ENCODE results near the gene SLC7A8.

Gene SLC7A8

DNA sequence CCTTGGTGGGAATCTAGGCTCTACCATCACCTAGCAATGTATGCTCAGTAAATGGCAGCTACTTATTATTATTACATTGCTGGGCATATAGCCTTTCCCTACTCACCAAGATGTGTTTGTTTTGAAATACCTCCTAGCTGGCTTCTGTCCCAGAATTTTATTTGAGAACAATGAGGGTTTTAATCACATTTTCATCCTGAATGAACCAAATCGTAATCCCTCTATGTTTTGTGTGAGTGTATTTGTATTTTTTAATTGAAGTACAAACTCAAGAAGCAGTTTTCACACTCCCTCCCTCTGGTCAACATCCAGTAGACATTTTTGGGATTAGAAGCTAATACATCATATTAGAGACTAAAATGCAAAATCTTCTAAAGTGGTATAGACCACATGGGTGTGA lies 7.6 kb downstream of the SLC7A8 start:
- Histone ChIP-seq H4K20me1 (ENCODE audit: control insufficient read depth, insufficient read depth, low read depth, low read length) (no peaks in the 10 kb centered on the region), H3K4me1 (ENCODE audit: control insufficient read depth, low read length) (no peaks in the 10 kb centered on the region)

GRCh38 chr14:23174296-23175184 lies 8.9 kb downstream of the SLC7A8 start:
- Histone ChIP-seq H3K9me2 (replicated peaks; ENCODE audit: control insufficient read depth, low read length) (no peaks in the 10 kb centered on the region), H3K9me3 (ENCODE audit: control insufficient read depth, insufficient read depth, low read length) (no peaks in the 10 kb centered on the region), H3F3A (ENCODE audit: control insufficient read depth, insufficient read depth) (no peaks in the 10 kb centered on the region), H3K36me3 (ENCODE audit: control insufficient read depth, low read length) (no peaks in the 10 kb centered on the region), H3K27ac (ENCODE audit: low read depth, low read length) (no peak overlapping the region), H4K20me1 (ENCODE audit: control insufficient read depth, insufficient read depth, low read depth, low read length) (no peaks in the 10 kb centered on the region), H3K79me2 (ENCODE audit: control insufficient read depth, low read length) (no peaks in the 10 kb centered on the region), H3K4me3 (ENCODE audit: low read length) (no peak overlapping the region), H3K27me3 (ENCODE audit: control insufficient read depth, low read length) (peaks cover 51% of the 10 kb centered on the region), H3K4me2 (ENCODE audit: low read length) (no peak overlapping the region), H3K4me1 (ENCODE audit: control insufficient read depth, low read length) (no peaks in the 10 kb centered on the region)
- TF ChIP-seq EZH2phosphoT487 (IDR thresholded peaks at IDR 0.05; ENCODE audit: borderline replicate concordance, low read length): no peak
- TF ChIP-seq, protein P1, sequence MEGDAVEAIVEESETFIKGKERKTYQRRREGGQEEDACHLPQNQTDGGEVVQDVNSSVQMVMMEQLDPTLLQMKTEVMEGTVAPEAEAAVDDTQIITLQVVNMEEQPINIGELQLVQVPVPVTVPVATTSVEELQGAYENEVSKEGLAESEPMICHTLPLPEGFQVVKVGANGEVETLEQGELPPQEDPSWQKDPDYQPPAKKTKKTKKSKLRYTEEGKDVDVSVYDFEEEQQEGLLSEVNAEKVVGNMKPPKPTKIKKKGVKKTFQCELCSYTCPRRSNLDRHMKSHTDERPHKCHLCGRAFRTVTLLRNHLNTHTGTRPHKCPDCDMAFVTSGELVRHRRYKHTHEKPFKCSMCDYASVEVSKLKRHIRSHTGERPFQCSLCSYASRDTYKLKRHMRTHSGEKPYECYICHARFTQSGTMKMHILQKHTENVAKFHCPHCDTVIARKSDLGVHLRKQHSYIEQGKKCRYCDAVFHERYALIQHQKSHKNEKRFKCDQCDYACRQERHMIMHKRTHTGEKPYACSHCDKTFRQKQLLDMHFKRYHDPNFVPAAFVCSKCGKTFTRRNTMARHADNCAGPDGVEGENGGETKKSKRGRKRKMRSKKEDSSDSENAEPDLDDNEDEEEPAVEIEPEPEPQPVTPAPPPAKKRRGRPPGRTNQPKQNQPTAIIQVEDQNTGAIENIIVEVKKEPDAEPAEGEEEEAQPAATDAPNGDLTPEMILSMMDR (IDR thresholded peaks at IDR 0.05; ENCODE audit: low read depth, low read length, poor library complexity, severe bottlenecking): no peak

More for the DNA sequence above, 7.6 kb downstream of the SLC7A8 start:
- no peaks in the 10 kb centered on the region for H3K79me2 ChIP-seq (ENCODE audit: control insufficient read depth, low read length)
- H3K4me2 ChIP-seq (ENCODE audit: low read length): no peak overlapping the region
- H3K9me3 ChIP-seq (ENCODE audit: control insufficient read depth, insufficient read depth, low read length): no peaks in the 10 kb centered on the region
- H3K27ac ChIP-seq (ENCODE audit: low read depth, low read length): no peak overlapping the region
- no peak for TF ChIP-seq EZH2phosphoT487 (IDR thresholded peaks at IDR 0.05; ENCODE audit: borderline replicate concordance, low read length)
- TF ChIP-seq, protein P1 (IDR thresholded peaks at IDR 0.05; ENCODE audit: low read depth, low read length, poor library complexity, severe bottlenecking): no peak
- no peaks in the 10 kb centered on the region for H3K9me2 ChIP-seq (replicated peaks; ENCODE audit: control insufficient read depth, low read length)
- H3K4me3 ChIP-seq (ENCODE audit: low read length): no peak overlapping the region
- H3K27me3 ChIP-seq (ENCODE audit: control insufficient read depth, low read length): peaks cover 54% of the 10 kb centered on the region
- no peaks in the 10 kb centered on the region for H3K36me3 ChIP-seq (ENCODE audit: control insufficient read depth, low read length)
- no peaks in the 10 kb centered on the region for H3F3A ChIP-seq (ENCODE audit: control insufficient read depth, insufficient read depth)

GRCh38 chr14:23173796-23174195 lies 9.7 kb downstream of the SLC7A8 start:
- Histone ChIP-seq H3K4me3 (ENCODE audit: low read length) (no peak overlapping the region), H3F3A (ENCODE audit: control insufficient read depth, insufficient read depth) (no peaks in the 10 kb centered on the region), H3K4me1 (ENCODE audit: control insufficient read depth, low read length) (no peaks in the 10 kb centered on the region), H3K79me2 (ENCODE audit: control insufficient read depth, low read length) (no peaks in the 10 kb centered on the region), H3K36me3 (ENCODE audit: control insufficient read depth, low read length) (no peaks in the 10 kb centered on the region), H3K27ac (ENCODE audit: low read depth, low read length) (no peak overlapping the region), H3K27me3 (ENCODE audit: control insufficient read depth, low read length) (peaks cover 44% of the 10 kb centered on the region), H3K9me3 (ENCODE audit: control insufficient read depth, insufficient read depth, low read length) (no peaks in the 10 kb centered on the region), H3K9me2 (replicated peaks; ENCODE audit: control insufficient read depth, low read length) (no peaks in the 10 kb centered on the region), H3K4me2 (ENCODE audit: low read length) (no peak overlapping the region), H4K20me1 (ENCODE audit: control insufficient read depth, insufficient read depth, low read depth, low read length) (no peaks in the 10 kb centered on the region)
- TF ChIP-seq, protein P1 (IDR thresholded peaks at IDR 0.05; ENCODE audit: low read depth, low read length, poor library complexity, severe bottlenecking): no peak
- no peak for TF ChIP-seq EZH2phosphoT487 (IDR thresholded peaks at IDR 0.05; ENCODE audit: borderline replicate concordance, low read length)

All from DOHH2 (cell line).